ENCODE measurements around the gene RNASEH2A.
"Not testable (repeated sequence)": the region's sequence is repeated elsewhere in the genome, so short reads cannot be mapped to it uniquely, and the experiment has no call there.

The RNASEH2A gene

DNA sequence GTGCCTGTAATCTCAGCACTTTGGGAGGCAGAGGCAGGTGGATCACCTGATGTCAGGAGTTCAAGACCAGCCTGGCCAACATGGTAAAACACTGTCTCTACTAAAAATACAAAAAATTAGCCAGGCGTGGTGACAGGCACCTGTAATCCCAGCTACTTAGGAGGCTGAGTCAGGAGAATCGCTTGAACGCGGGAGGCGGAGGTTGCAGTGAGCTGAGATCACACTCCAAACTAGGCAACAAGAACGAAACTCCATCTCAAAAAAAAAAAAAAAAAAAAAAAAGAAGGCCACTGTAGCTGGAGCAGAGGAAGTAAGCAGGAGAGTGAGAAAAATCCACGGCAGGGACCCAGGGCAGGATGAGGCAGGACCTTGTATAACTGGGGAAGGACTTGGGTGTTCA lies 40.2 kb downstream of the RNASEH2A start:
- not testable (repeated sequence) for H3K4me3 Mint-ChIP-seq; H3K9me3 Mint-ChIP-seq; DNase-seq (ENCODE audit: low spot score in 2 of 2); H3K4me1 Mint-ChIP-seq; H3K36me3 Mint-ChIP-seq (ENCODE audit: insufficient read depth); H3K27ac Mint-ChIP-seq (ENCODE audit: low read depth); ATAC-seq (replicated peaks; ENCODE audit: extremely low read depth, poor library complexity, severe bottlenecking)
- peaks cover 38% of the 10 kb centered on the region for H3K27me3 Mint-ChIP-seq

DNA sequence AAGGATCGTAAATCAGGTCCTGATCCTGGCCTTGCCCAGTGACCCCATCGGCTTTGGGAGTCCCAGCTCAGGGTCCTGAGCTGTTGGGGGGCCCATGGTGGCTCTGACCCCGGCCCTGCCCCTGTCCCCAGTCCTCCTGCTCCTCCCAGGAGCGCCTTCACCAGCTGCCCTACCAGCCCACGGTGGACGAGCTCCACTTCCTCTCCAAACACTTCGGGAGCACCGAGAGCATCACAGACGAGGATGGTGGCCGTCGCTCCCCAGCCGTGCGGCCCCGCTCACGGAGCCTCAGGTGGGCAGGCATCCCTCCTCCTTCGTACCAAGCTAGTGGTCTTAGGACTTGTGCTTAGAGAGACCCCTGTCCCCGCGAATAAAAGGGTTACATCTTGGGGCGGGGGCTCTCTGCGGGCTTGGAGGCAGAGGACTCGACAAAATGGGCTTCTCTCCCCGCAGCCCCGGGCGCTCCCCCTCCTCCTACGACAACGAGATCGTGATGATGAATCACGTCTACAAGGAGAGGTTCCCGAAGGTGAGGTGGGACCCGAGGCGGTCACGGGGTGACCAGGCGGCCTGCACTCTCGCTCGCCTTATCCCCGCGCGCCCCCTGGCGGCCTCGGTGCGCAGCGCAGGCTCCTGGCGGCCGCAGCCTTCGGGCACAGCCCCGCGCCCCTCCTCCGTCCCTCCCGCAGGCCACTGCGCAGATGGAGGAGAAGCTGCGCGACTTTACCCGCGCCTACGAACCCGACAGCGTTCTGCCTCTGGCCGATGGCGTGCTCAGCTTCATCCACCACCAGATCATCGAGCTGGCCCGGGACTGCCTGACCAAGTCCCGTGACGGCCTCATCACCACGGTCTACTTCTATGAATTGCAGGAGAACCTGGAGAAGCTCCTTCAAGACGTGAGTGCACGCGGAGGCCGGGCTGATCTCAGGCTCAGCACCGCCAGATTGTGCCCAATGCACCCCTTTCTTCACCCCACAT lies 41.1 kb downstream of the RNASEH2A start:
- H3K4me1 Mint-ChIP-seq: peaks cover 8% of the 10 kb centered on the region

GRCh38 chr19:12856653-12857052 lies 50.3 kb downstream of the RNASEH2A start:
- ATAC-seq (replicated peaks; ENCODE audit: extremely low read depth, poor library complexity, severe bottlenecking) (no peak), DNase-seq (ENCODE audit: low spot score in 2 of 2) (no peak)
- Mint-ChIP-seq H3K4me1 (no peaks in the 10 kb centered on the region), H3K27ac (ENCODE audit: low read depth) (no peak overlapping the region), H3K9me3 (no peaks in the 10 kb centered on the region), H3K27me3 (no peaks in the 10 kb centered on the region), H3K4me3 (no peak overlapping the region), H3K36me3 (ENCODE audit: insufficient read depth) (no peaks in the 10 kb centered on the region)

More for the DNA sequence above, 41.1 kb downstream of the RNASEH2A start:
- DNase-seq (ENCODE audit: low spot score in 2 of 2) (peak; percentile 65 to 88), ATAC-seq (replicated peaks; ENCODE audit: extremely low read depth, poor library complexity, severe bottlenecking) (peak; percentile 75)
- Mint-ChIP-seq H3K4me3 (no peak overlapping the region), H3K27ac (ENCODE audit: low read depth) (peak overlapping the region; percentile 39), H3K9me3 (no peaks in the 10 kb centered on the region), H3K36me3 (ENCODE audit: insufficient read depth) (no peaks in the 10 kb centered on the region), H3K27me3 (peaks cover 30% of the 10 kb centered on the region)

- H3K27ac Mint-ChIP-seq (ENCODE audit: low read depth): no peak overlapping the region
- H3K36me3 Mint-ChIP-seq (ENCODE audit: insufficient read depth): no peaks in the 10 kb centered on the region
- H3K9me3 Mint-ChIP-seq: no peaks in the 10 kb centered on the region
- H3K4me1 Mint-ChIP-seq: no peaks in the 10 kb centered on the region
- H3K4me3 Mint-ChIP-seq: no peak overlapping the region
- ATAC-seq (replicated peaks; ENCODE audit: extremely low read depth, poor library complexity, severe bottlenecking) (no peak), DNase-seq (ENCODE audit: low spot score in 2 of 2) (no peak)
- H3K27me3 Mint-ChIP-seq: no peaks in the 10 kb centered on the region
Measured at GRCh38 chr19:12858041-12858928, 51.9 kb downstream of the RNASEH2A start.

DNA sequence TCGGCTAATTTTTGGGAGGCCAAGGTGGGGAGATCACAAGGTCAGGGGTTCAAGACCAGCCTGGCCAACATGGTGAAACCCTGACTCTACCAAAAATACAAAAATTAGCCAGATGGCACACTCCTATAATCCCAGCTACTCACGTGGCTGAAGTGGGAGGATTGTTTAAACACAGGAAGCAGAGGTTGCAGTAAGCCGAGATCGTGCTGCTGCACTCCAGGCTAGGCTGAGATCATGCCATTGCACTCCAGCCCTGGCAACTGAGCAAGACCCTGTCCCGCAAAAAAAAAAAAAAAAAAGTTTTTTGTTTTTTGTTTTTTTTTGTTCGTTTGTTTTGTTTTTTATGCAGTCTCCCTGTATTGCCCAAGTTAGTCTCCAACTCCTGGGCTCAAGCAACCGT lies 53.2 kb downstream of the RNASEH2A start:
- H3K27ac Mint-ChIP-seq (ENCODE audit: low read depth): no peak overlapping the region
- ATAC-seq (replicated peaks; ENCODE audit: extremely low read depth, poor library complexity, severe bottlenecking) (no peak), DNase-seq (ENCODE audit: low spot score in 2 of 2) (no peak)
- H3K27me3 Mint-ChIP-seq: no peaks in the 10 kb centered on the region
- no peak overlapping the region for H3K4me3 Mint-ChIP-seq
- no peaks in the 10 kb centered on the region for H3K4me1 Mint-ChIP-seq
- no peaks in the 10 kb centered on the region for H3K36me3 Mint-ChIP-seq (ENCODE audit: insufficient read depth)
- no peaks in the 10 kb centered on the region for H3K9me3 Mint-ChIP-seq

Data from central memory CD8-positive, alpha-beta T cell (primary cell).